IMR-90 (cell line): ENCODE results near the gene TULP4. TPM values are rescaled to one million over a fixed set of nuclear protein-coding genes. Genes with fewer than 3 reads are reported as not detected.

ENCODE experiments used
- ATAC-seq: fragments of 200-7000 bp; cut with Tn5 transposase; 2 replicates; pipeline ENCODE4 v1.9.1; 2020; ENCODE audit warnings: low read depth, mild to moderate bottlenecking, moderate library complexity
- BruUV-seq: library from RNA; stranded (reverse); fragments of 400-500 nt; replicated peaks from 2 replicates; lab custom pipeline; 2021; lab: Mats Ljungman, UMichigan
- CTCF ChIA-PET: fragments of 300-600 bp; formaldehyde crosslinking; extraction: SDS; loops from one replicate; lab custom pipeline; 2021; ENCODE audit warnings: antibody characterized with exemption; lab: Yijun Ruan, JAX
- POLR2A ChIA-PET: fragments of 300-600 bp; sonication (Branson Sonifier 250); formaldehyde crosslinking; loops from one replicate; lab custom pipeline; 2022; ENCODE audit warnings: antibody characterized with exemption; ENCODE audit not compliant: unreplicated experiment; lab: Charles Lee
- DNase-seq: peaks from one replicate; pipeline ENCODE4 v3.0.0; 2013
- H2AFZ ChIP-seq: replicated peaks from 2 replicates; pipeline ENCODE3; 2013; ENCODE audit warnings: low read length, mild to moderate bottlenecking; ENCODE audit not compliant: poor library complexity
- H2AK5ac ChIP-seq: 2 replicates; pipeline ENCODE4 v1.6.1; 2013; ENCODE audit warnings: low read depth, low read length, inconsistent platforms
- H2AK9ac ChIP-seq: replicated peaks from 2 replicates; pipeline ENCODE3; 2013; ENCODE audit warnings: mild to moderate bottlenecking, low read depth, low read length, moderate library complexity; ENCODE audit not compliant: poor library complexity
- H2BK120ac ChIP-seq: 2 replicates; pipeline ENCODE4 v1.6.1; 2013; ENCODE audit warnings: low read depth, low read length, inconsistent platforms
- H2BK15ac ChIP-seq: 3 replicates; pipeline ENCODE4 v1.6.1; 2013; ENCODE audit warnings: low read depth, low read length, inconsistent platforms
- H2BK20ac ChIP-seq: 2 replicates; pipeline ENCODE4 v1.6.1; 2013; ENCODE audit warnings: low read depth, mild to moderate bottlenecking, inconsistent platforms, low read length, moderate library complexity
- H2BK5ac ChIP-seq: 2 replicates; pipeline ENCODE4 v1.6.1; 2013; ENCODE audit warnings: mild to moderate bottlenecking, low read depth, low read length, inconsistent platforms; ENCODE audit not compliant: poor library complexity, severe bottlenecking
- H3K14ac ChIP-seq: replicated peaks from 2 replicates; pipeline ENCODE4 v1.6.1; 2013; ENCODE audit warnings: low read depth, low read length, inconsistent platforms
- H3K18ac ChIP-seq: 2 replicates; pipeline ENCODE4 v1.6.1; 2013; ENCODE audit warnings: low read depth, low read length, control low read depth
- H3K23ac ChIP-seq: 2 replicates; pipeline ENCODE4 v1.6.1; 2013; ENCODE audit warnings: low read depth, low read length, inconsistent platforms
- H3K27ac ChIP-seq: 2 replicates; pipeline ENCODE4 v1.5.1; 2013; ENCODE audit warnings: mild to moderate bottlenecking, control low read depth, low read length; ENCODE audit not compliant: insufficient read depth
- H3K27me3 ChIP-seq: 2 replicates; pipeline ENCODE4 v1.6.1; 2013; ENCODE audit warnings: low read length; ENCODE audit not compliant: control insufficient read depth, insufficient read depth
- H3K36me3 ChIP-seq: 2 replicates; pipeline ENCODE4 v1.6.1; 2013; ENCODE audit warnings: low read length, mixed read lengths; ENCODE audit not compliant: control insufficient read depth, insufficient read depth
- H3K4ac ChIP-seq: 2 replicates; pipeline ENCODE4 v1.6.1; 2013; ENCODE audit warnings: low read depth, low read length, inconsistent platforms
- H3K4me1 ChIP-seq: 2 replicates; pipeline ENCODE4 v1.6.1; 2013; ENCODE audit warnings: low read length, mixed read lengths; ENCODE audit not compliant: control insufficient read depth, insufficient read depth
- H3K4me2 ChIP-seq: 2 replicates; pipeline ENCODE4 v1.6.1; 2013; ENCODE audit warnings: low read depth, mild to moderate bottlenecking, control low read depth, low read length, moderate library complexity
- H3K4me3 ChIP-seq: 2 replicates; pipeline ENCODE4 v1.5.1; 2013; ENCODE audit warnings: low read depth, mild to moderate bottlenecking, control low read depth, low read length, moderate library complexity; ENCODE audit not compliant: insufficient read depth
- H3K56ac ChIP-seq: 2 replicates; pipeline ENCODE4 v1.6.1; 2013; ENCODE audit warnings: low read length, inconsistent platforms; ENCODE audit not compliant: insufficient read depth; ENCODE audit errors: extremely low read depth
- H3K79me1 ChIP-seq, 2 experiments: 2 replicates each; pipeline ENCODE4 v1.6.1; 2013; ENCODE audit warnings: low read length in 2 of 2, inconsistent platforms in 1 of 2, low read depth in 1 of 2
- H3K9ac ChIP-seq: 2 replicates; pipeline ENCODE4 v1.6.1; 2013; ENCODE audit warnings: low read depth, low read length, control low read depth
- H3K9me1 ChIP-seq: 2 replicates; pipeline ENCODE4 v1.6.1; 2013; ENCODE audit warnings: low read length, inconsistent platforms; ENCODE audit not compliant: insufficient read depth
- H3K9me3 ChIP-seq: 2 replicates; pipeline ENCODE4 v1.6.1; 2013; ENCODE audit warnings: low read length; ENCODE audit not compliant: control insufficient read depth, insufficient read depth
- H4K20me1 ChIP-seq: 2 replicates; pipeline ENCODE4 v1.6.1; 2013; ENCODE audit warnings: low read length, inconsistent platforms; ENCODE audit not compliant: insufficient read depth
- H4K5ac ChIP-seq: 2 replicates; pipeline ENCODE4 v1.6.1; 2013; ENCODE audit warnings: mild to moderate bottlenecking, low read depth, low read length, control low read depth
- H4K8ac ChIP-seq, 2 experiments: 2 replicates each; pipeline ENCODE4 v1.6.1; 2013; ENCODE audit warnings: low read depth in 2 of 2, low read length in 2 of 2, control low read depth in 1 of 2, inconsistent platforms in 1 of 2
- H4K91ac ChIP-seq: 2 replicates; pipeline ENCODE4 v1.6.1; 2013; ENCODE audit warnings: low read depth, low read length, inconsistent platforms; ENCODE audit not compliant: insufficient read depth
- BHLHE40 ChIP-seq: fragments of 150-350 bp; IDR thresholded peaks from 2 replicates; pipeline ENCODE4 v1.6.1; 2016; ENCODE audit warnings: mild to moderate bottlenecking, low read depth, low read length
- CEBPB ChIP-seq: IDR thresholded peaks from 2 replicates; pipeline ENCODE4 v1.6.1; 2012; ENCODE audit warnings: low read depth, low read length, improper control_type of control experiment
- CHD1 ChIP-seq: IDR thresholded peaks from 2 replicates; pipeline ENCODE4 v1.6.1; 2012; ENCODE audit warnings: low read depth, low read length, improper control_type of control experiment
- FOS ChIP-seq: fragments of 150-350 bp; IDR thresholded peaks from 2 replicates; pipeline ENCODE4 v1.6.1; 2016; ENCODE audit warnings: low read depth, low read length
- MAFK ChIP-seq: IDR thresholded peaks from 2 replicates; pipeline ENCODE4 v1.6.1; 2012; ENCODE audit warnings: low read depth, low read length, improper control_type of control experiment
- MXI1 ChIP-seq: IDR thresholded peaks from 2 replicates; pipeline ENCODE4 v1.6.1; 2012; ENCODE audit warnings: low read depth, mild to moderate bottlenecking, low read length, moderate library complexity, borderline replicate concordance
- NFE2L2 ChIP-seq: fragments of 150-350 bp; IDR thresholded peaks from 2 replicates; pipeline ENCODE4 v1.6.1; 2016; ENCODE audit warnings: low read depth, mild to moderate bottlenecking, low read length
- POLR2A ChIP-seq: IDR thresholded peaks from 2 replicates; pipeline ENCODE4 v1.6.1; 2012; ENCODE audit warnings: mild to moderate bottlenecking, low read depth, low read length
- RAD21 ChIP-seq: IDR thresholded peaks from 2 replicates; pipeline ENCODE4 v1.6.1; 2012; ENCODE audit warnings: low read length, improper control_type of control experiment
- RCOR1 ChIP-seq: IDR thresholded peaks from 2 replicates; pipeline ENCODE4 v1.6.1; 2012; ENCODE audit warnings: mild to moderate bottlenecking, low read length, improper control_type of control experiment; ENCODE audit not compliant: insufficient replicate concordance
- SMC3 ChIP-seq: fragments of 150-350 bp; IDR thresholded peaks from 2 replicates; pipeline ENCODE4 v1.6.1; 2016; ENCODE audit warnings: low read depth, mild to moderate bottlenecking, antibody characterized with exemption, low read length, moderate library complexity
- USF2 ChIP-seq: fragments of 150-350 bp; IDR thresholded peaks from 2 replicates; pipeline ENCODE4 v1.6.1; 2017; ENCODE audit warnings: mild to moderate bottlenecking, antibody characterized with exemption, low read length, low read depth
- WGBS, 2 experiments: methylation state at CpG; one replicate each; pipeline versions ENCODE4 v1.1.5 to v1.1.7; 2013; ENCODE audit warnings: missing lambda C conversion rate in 2 of 2; ENCODE audit not compliant: insufficient read length in 1 of 2; ENCODE audit errors: extremely low coverage in 2 of 2; 5-methylcytosine and 5-hydroxymethylcytosine counted together
- dilution Hi-C: fragments of 300-500 bp; cut with HindIII; formaldehyde crosslinking; loops from one replicate; pipeline ENCODE4 v1.14.3; 2018; ENCODE audit warnings: low sequenced_read_pairs; ENCODE audit not compliant: unreplicated experiment
- in situ Hi-C: fragments of 300-500 bp; cut with MboI; formaldehyde crosslinking; loops from 3 replicates; pipeline ENCODE4 v1.14.3; 2019; ENCODE audit warnings: low sequenced_read_pairs, inconsistent platforms, mixed read lengths
- intact Hi-C: fragments of 100-400 bp; cut with micrococcal nuclease; formaldehyde crosslinking; loops from 2 replicates; pipeline ENCODE4 v1.10.0; 2022
- polyA plus RNA-seq, 3 experiments: library from polyadenylated mRNA; depleted of rRNA; stranded (reverse); fragments of >200 nt; gene quantifications; 2 replicates each; pipeline ENCODE4 v1.2.3, GENCODE V29; 2012; ENCODE audit warnings: low replicate concordance in 1 of 3
- total RNA-seq: library from RNA; depleted of rRNA; stranded (reverse); fragments of >200 nt; gene quantifications from 2 replicates; pipeline ENCODE4 v1.2.3, GENCODE V29; 2012
- TF ChIP-seq, protein P1 (sequence below): fragments of 150-350 bp; IDR thresholded peaks from 2 replicates; pipeline ENCODE4 v1.6.1; 2016; ENCODE audit warnings: low read depth, mild to moderate bottlenecking, low read length, moderate library complexity, borderline replicate concordance

Gene TULP4
- total and polyA plus RNA-seq, 2 of the 4 experiments (the other 2 are of a cell fraction) = 8.1 to 30.6 TPM

- H2AFZ ChIP-seq = no peak overlapping the region
- ChIA-PET POLR2A (no interaction called here), CTCF (interaction anchor here (1.4 to 1.6 kb wide), 2 partner anchors 42 to 239 kb away, joined by 3 to 4 read pairs; no protein-coding TSS in a partner anchor)
- H4K20me1 ChIP-seq = no peaks in the 10 kb centered on the region
- BruUV-seq = no TSS peak
- H2AK5ac ChIP-seq = no peak overlapping the region
- in situ Hi-C loops (no loop called here), dilution Hi-C loops (no loop called here), intact Hi-C loops (loop anchor here (2.0 kb wide), 1 partner anchor 13 kb away; no protein-coding TSS in a partner anchor)
- no peak overlapping the region for H3K4me2 ChIP-seq
- no peak for TF ChIP-seq SMC3
- no peak for TF ChIP-seq CHD1
- no peak for TF ChIP-seq RAD21
- TF ChIP-seq NFE2L2 = no peak
- TF ChIP-seq MAFK = no peak
- no peak for TF ChIP-seq BHLHE40
- no peak for TF ChIP-seq POLR2A
- no peak for TF ChIP-seq FOS
- TF ChIP-seq USF2 = no peak
- no peak for TF ChIP-seq MXI1
- TF ChIP-seq RCOR1 = no peak
- TF ChIP-seq, protein P1, sequence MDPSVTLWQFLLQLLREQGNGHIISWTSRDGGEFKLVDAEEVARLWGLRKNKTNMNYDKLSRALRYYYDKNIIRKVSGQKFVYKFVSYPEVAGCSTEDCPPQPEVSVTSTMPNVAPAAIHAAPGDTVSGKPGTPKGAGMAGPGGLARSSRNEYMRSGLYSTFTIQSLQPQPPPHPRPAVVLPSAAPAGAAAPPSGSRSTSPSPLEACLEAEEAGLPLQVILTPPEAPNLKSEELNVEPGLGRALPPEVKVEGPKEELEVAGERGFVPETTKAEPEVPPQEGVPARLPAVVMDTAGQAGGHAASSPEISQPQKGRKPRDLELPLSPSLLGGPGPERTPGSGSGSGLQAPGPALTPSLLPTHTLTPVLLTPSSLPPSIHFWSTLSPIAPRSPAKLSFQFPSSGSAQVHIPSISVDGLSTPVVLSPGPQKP = no peak
- TF ChIP-seq CEBPB = no peak
- no peak overlapping the region for H4K5ac ChIP-seq
- no peak overlapping the region for H3K14ac ChIP-seq
- H3K18ac ChIP-seq = no peak overlapping the region
- H3K36me3 ChIP-seq = peaks cover 6% of the 10 kb centered on the region
- DNase-seq = no peak
- H3K27me3 ChIP-seq = no peaks in the 10 kb centered on the region
- no peaks in the 10 kb centered on the region; a peak in 1 of 4 replicates for H3K79me1 ChIP-seq
- H3K4ac ChIP-seq = no peak overlapping the region; the same call in 1 of the 2 replicates
- H3K27ac ChIP-seq = no peak overlapping the region
- H2BK5ac ChIP-seq = no peak overlapping the region
- H3K56ac ChIP-seq = no peak overlapping the region
- H3K23ac ChIP-seq = no peak overlapping the region
- H2BK120ac ChIP-seq = no peak overlapping the region
- H3K4me1 ChIP-seq = peaks cover 11% of the 10 kb centered on the region
- no peak overlapping the region for H4K91ac ChIP-seq
- no peak for ATAC-seq
- 100% methylated on average over 1 of the region's 4 CpGs; no CpG with 5 or more reads in 1 of the 2 experiments for WGBS, 2 experiments
- no peak overlapping the region for H3K9ac ChIP-seq
- no peak overlapping the region for H2BK15ac ChIP-seq
- H4K8ac ChIP-seq = no peak overlapping the region
- no peak overlapping the region for H2AK9ac ChIP-seq
- H3K9me1 ChIP-seq = peaks cover 3% of the 10 kb centered on the region
- H3K4me3 ChIP-seq = no peak overlapping the region
- no peak overlapping the region for H2BK20ac ChIP-seq
- no peaks in the 10 kb centered on the region for H3K9me3 ChIP-seq
Measured at GRCh38 chr6:158459726-158460125, 147.5 kb downstream of the TULP4 start.
